ENCODE results near the gene TMEM45B.

GRCh38 chr11:129815596-129816461 lies at the start of gene TMEM45B:
- TF ChIP-seq CTCF (conservative IDR thresholded peaks at IDR 0.05 in 1 of 2, IDR thresholded peaks at IDR 0.05 in 1 of 2; ENCODE audit: low read depth in 1 of 2, low read length in 2 of 2) (no peak), EZH2 (IDR thresholded peaks at IDR 0.05; ENCODE audit: low read length, missing control alignments) (no peak)

All from fibroblast of lung (primary cell).